Loucy (cell line): Measurements from ENCODE around the gene AFF3.

Source experiments
- CTCF ChIP-seq: fragments of 200-600 bp; sonication (generic); conservative IDR thresholded peaks from 2 replicates; pipeline ENCODE4 v1.5.1; 2014; ENCODE audit warnings: mild to moderate bottlenecking, antibody characterized with exemption, low read length
- EZH2phosphoT487 ChIP-seq: fragments of 200-600 bp; IDR thresholded peaks from 2 replicates; pipeline ENCODE4 v1.6.1; 2018; ENCODE audit warnings: antibody characterized with exemption, mild to moderate bottlenecking, moderate library complexity, borderline replicate concordance

GRCh38 chr2:99821572-99821971, 320.8 kb downstream of the AFF3 start:
- TF ChIP-seq CTCF (no peak), EZH2phosphoT487 (no peak)
